Measurements from ENCODE around the gene NPY4R.
"Not testable (repeated sequence)": the region's sequence is repeated elsewhere in the genome, so short reads cannot be mapped to it uniquely, and the experiment has no call there.

The NPY4R gene

GRCh38 chr10:46465765-46466164 lies at the start of gene NPY4R:
NPY4R (minus strand) TSS chr10:46465958; CDS start chr10:46462635, 3,323 bp downstream.
- DNase-seq, result not testable (repeated sequence)

GRCh38 chr10:46515366-46515765 lies 49.6 kb upstream of the NPY4R start:
- no peak for DNase-seq

GRCh38 chr10:46514899-46515298 lies 49.1 kb upstream of the NPY4R start:
- peak; percentile 7 to 9 for DNase-seq

- DNase-seq, result peak; percentile 9 to 11
Observed at GRCh38 chr10:46514431-46514861, 48.7 kb upstream of the NPY4R start.

GRCh38 chr10:46513333-46513732 lies 47.6 kb upstream of the NPY4R start:
- DNase-seq, result not testable (repeated sequence)

GRCh38 chr10:46512725-46513124 lies 47.0 kb upstream of the NPY4R start:
- DNase-seq, result not testable (repeated sequence)

GRCh38 chr10:46512002-46512401 lies 46.2 kb upstream of the NPY4R start:
- DNase-seq, result not testable (repeated sequence)

- not testable (repeated sequence) for DNase-seq
Observed at GRCh38 chr10:46499990-46500389, 34.2 kb upstream of the NPY4R start.

- not testable (repeated sequence) for DNase-seq
Observed at GRCh38 chr10:46498985-46499703, 33.4 kb upstream of the NPY4R start.

- DNase-seq, result not testable (repeated sequence)
Observed at GRCh38 chr10:46497878-46498277, 32.1 kb upstream of the NPY4R start.

GRCh38 chr10:46497401-46497800 lies 31.6 kb upstream of the NPY4R start:
- DNase-seq, result not testable (repeated sequence)

GRCh38 chr10:46491364-46492114 lies 25.8 kb upstream of the NPY4R start:
- not testable (repeated sequence) for DNase-seq

GRCh38 chr10:46490285-46490684 lies 24.5 kb upstream of the NPY4R start:
- DNase-seq, result not testable (repeated sequence)

GRCh38 chr10:46486459-46486858 lies 20.7 kb upstream of the NPY4R start:
- not testable (repeated sequence) for DNase-seq

- not testable (repeated sequence) for DNase-seq
Observed at GRCh38 chr10:46474746-46475320, 9.1 kb upstream of the NPY4R start.

GRCh38 chr10:46473758-46474157 lies 8.0 kb upstream of the NPY4R start:
- not testable (repeated sequence) for DNase-seq

- DNase-seq, result not testable (repeated sequence)
Observed at GRCh38 chr10:46470134-46470533, 4.4 kb upstream of the NPY4R start.

GRCh38 chr10:46468119-46468809 lies 2.5 kb upstream of the NPY4R start:
- DNase-seq, result not testable (repeated sequence)

- DNase-seq, result not testable (repeated sequence)
Observed at GRCh38 chr10:46463608-46464007, 2.1 kb downstream of the NPY4R start.

GRCh38 chr10:46462276-46462675 lies 3.5 kb downstream of the NPY4R start:
- DNase-seq, result not testable (repeated sequence)

GRCh38 chr10:46459579-46459978 lies 6.2 kb downstream of the NPY4R start:
- DNase-seq, result not testable (repeated sequence)

- DNase-seq, result not testable (repeated sequence)
Observed at GRCh38 chr10:46457071-46457470, 8.7 kb downstream of the NPY4R start.

GRCh38 chr10:46455992-46456391 lies 9.8 kb downstream of the NPY4R start:
- DNase-seq, result not testable (repeated sequence)
